ENCODE results near the gene SPINK5. TPM values are rescaled to one million over a fixed set of nuclear protein-coding genes. Genes with fewer than 3 reads are reported as not detected.

SPINK5 gene
- total RNA-seq, 3 donors from 2014 or later = 2.8 to 11.0 (median 6.2) TPM

GRCh38 chr5:148094336-148094735 lies 30.6 kb downstream of the SPINK5 start:
- DNase-seq = no peak
- Histone ChIP-seq H3K36me3 (ENCODE audit: low read depth) (no peaks in the 10 kb centered on the region), H3K4me1 (ENCODE audit: low read depth) (peaks cover 18% of the 10 kb centered on the region), H3K4me3 (no peak overlapping the region), H3K9me3 (no peaks in the 10 kb centered on the region)
- no peak for TF ChIP-seq CTCF (IDR thresholded peaks at IDR 0.05)
- no peak for ATAC-seq
- intact Hi-C loops (cut with DNase I, micrococcal nuclease) = no loop called here

GRCh38 chr5:148104226-148104625 lies 40.4 kb downstream of the SPINK5 start:
- no peaks in the 10 kb centered on the region for H3K9me3 ChIP-seq
- H3K4me3 ChIP-seq = no peak overlapping the region
- H3K36me3 ChIP-seq (ENCODE audit: low read depth) = no peaks in the 10 kb centered on the region
- no peak for TF ChIP-seq CTCF (IDR thresholded peaks at IDR 0.05)
- no peaks in the 10 kb centered on the region for H3K4me1 ChIP-seq (ENCODE audit: low read depth)
- peak; percentile 94 for ATAC-seq
- intact Hi-C loops (cut with DNase I, micrococcal nuclease) = no loop called here
- DNase-seq = no peak

GRCh38 chr5:148107608-148108007 lies 43.8 kb downstream of the SPINK5 start:
- DNase-seq (peak in 1 of 3 donors; percentile 18), ATAC-seq (peak; percentile 39)
- H3K4me1 ChIP-seq (ENCODE audit: low read depth) = no peaks in the 10 kb centered on the region
- TF ChIP-seq CTCF (IDR thresholded peaks at IDR 0.05) = no peak
- H3K36me3 ChIP-seq (ENCODE audit: low read depth) = no peaks in the 10 kb centered on the region
- intact Hi-C loops (cut with DNase I, micrococcal nuclease) = no loop called here
- H3K4me3 ChIP-seq = no peak overlapping the region
- no peaks in the 10 kb centered on the region for H3K9me3 ChIP-seq

GRCh38 chr5:148113243-148113642 lies 49.5 kb downstream of the SPINK5 start:
- Histone ChIP-seq H3K9me3 (no peaks in the 10 kb centered on the region), H3K4me3 (no peak overlapping the region), H3K36me3 (ENCODE audit: low read depth) (no peaks in the 10 kb centered on the region), H3K4me1 (ENCODE audit: low read depth) (no peaks in the 10 kb centered on the region)
- DNase-seq (no peak), ATAC-seq (no peak)
- no peak for TF ChIP-seq CTCF (IDR thresholded peaks at IDR 0.05)
- intact Hi-C loops (cut with DNase I, micrococcal nuclease) = no loop called here

- intact Hi-C loops (cut with DNase I, micrococcal nuclease) = loop anchor here in 1 of 2 donors (10.0 kb wide), 1 partner anchor 166 kb away; no protein-coding TSS in a partner anchor
- Histone ChIP-seq H3K36me3 (ENCODE audit: low read depth) (no peaks in the 10 kb centered on the region), H3K4me3 (no peak overlapping the region), H3K9me3 (no peaks in the 10 kb centered on the region), H3K4me1 (ENCODE audit: low read depth) (no peaks in the 10 kb centered on the region)
- ATAC-seq = no peak
- TF ChIP-seq CTCF (IDR thresholded peaks at IDR 0.05) = no peak
- DNase-seq = no peak
Measured at GRCh38 chr5:148120317-148120716, 56.5 kb downstream of the SPINK5 start.

GRCh38 chr5:148125641-148126040 lies 61.9 kb downstream of the SPINK5 start:
- intact Hi-C loops (cut with DNase I, micrococcal nuclease) = loop anchor here in 1 of 2 donors (10.0 kb wide), 1 partner anchor 171 kb away; no protein-coding TSS in a partner anchor
- Histone ChIP-seq H3K4me3 (no peak overlapping the region), H3K36me3 (ENCODE audit: low read depth) (no peaks in the 10 kb centered on the region), H3K9me3 (no peaks in the 10 kb centered on the region), H3K4me1 (ENCODE audit: low read depth) (peaks cover 1% of the 10 kb centered on the region)
- TF ChIP-seq CTCF (IDR thresholded peaks at IDR 0.05) = no peak
- no peak for DNase-seq
- no peak for ATAC-seq
